AG04450 (cell line): ENCODE measurements around the gene ARHGAP22. TPM values are rescaled to one million over a fixed set of nuclear protein-coding genes. Genes with fewer than 3 reads are reported as not detected.

ENCODE experiments used
- CTCF ChIA-PET: fragments of 300-600, 350-600 bp; formaldehyde crosslinking; extraction: SDS; loops from one replicate; lab custom pipeline; 2022; ENCODE audit warnings: antibody characterized with exemption, inconsistent platforms; lab: Charles Lee
- POLR2A ChIA-PET: fragments of 350-600 bp; formaldehyde crosslinking; extraction: SDS; loops from one replicate; lab custom pipeline; 2021; ENCODE audit warnings: antibody characterized with exemption, inconsistent platforms; lab: Yijun Ruan, JAX
- DNase-seq: peaks from one replicate; pipeline ENCODE4 v3.0.0-alpha.2; 2011; ENCODE audit warnings: low read depth, low spot score
- H3K27ac ChIP-seq: one replicate; pipeline ENCODE4 v1.5.1; 2012; ENCODE audit warnings: low read depth, low read length, control low read depth
- H3K27me3 ChIP-seq: one replicate; pipeline ENCODE4 v1.6.0; 2012; ENCODE audit warnings: low read length; ENCODE audit not compliant: control insufficient read depth, insufficient read depth
- H3K4me3 ChIP-seq: 2 replicates; pipeline ENCODE4 v1.5.1; 2011; ENCODE audit warnings: mild to moderate bottlenecking, low read depth, low read length, control low read depth
- H3K9me3 ChIP-seq: 2 replicates; pipeline ENCODE4 v1.5.1; 2012; ENCODE audit warnings: low read length; ENCODE audit not compliant: control insufficient read depth, insufficient read depth
- CTCF ChIP-seq: IDR thresholded peaks from 2 replicates; pipeline ENCODE4 v1.5.1; 2011; ENCODE audit warnings: low read depth, low read length, control low read depth, inconsistent platforms
- polyA plus RNA-seq: library from polyadenylated mRNA; depleted of rRNA; stranded (reverse); fragments of >200 nt; gene quantifications from 2 replicates; pipeline ENCODE4 v1.2.3, GENCODE V29; 2011

Gene ARHGAP22
- polyA plus RNA-seq, 1 experiment = 8.2 TPM

GRCh38 chr10:48444266-48444665, 160.6 kb downstream of the ARHGAP22 start:
- no peak overlapping the region for H3K27ac ChIP-seq
- no peaks in the 10 kb centered on the region; the same call in 1 of the 2 replicates for H3K9me3 ChIP-seq
- ChIA-PET CTCF (interaction anchor here (1.6 to 2.5 kb wide), 3 partner anchors 62 to 212 kb away, joined by 5 to 19 read pairs (median 6); no protein-coding TSS in a partner anchor), POLR2A (interaction anchor here (1.1 kb wide), 1 partner anchor 80 kb away, joined by 10 read pairs; no protein-coding TSS in a partner anchor)
- H3K4me3 ChIP-seq = no peak overlapping the region
- DNase-seq = no peak
- peak; percentile 39 for TF ChIP-seq CTCF
- H3K27me3 ChIP-seq = no peaks in the 10 kb centered on the region

- no peak overlapping the region for H3K4me3 ChIP-seq
- DNase-seq = no peak
- CTCF ChIA-PET = interaction anchor here (0.9 to 1.5 kb wide), 3 partner anchors 213 to 216 kb away, joined by 3 to 4 read pairs (median 4); no protein-coding TSS in a partner anchor
- POLR2A ChIA-PET = no interaction called here
- TF ChIP-seq CTCF = no peak
- H3K27ac ChIP-seq = no peak overlapping the region
- no peaks in the 10 kb centered on the region; the same call in 1 of the 2 replicates for H3K9me3 ChIP-seq
- no peaks in the 10 kb centered on the region for H3K27me3 ChIP-seq
Observed at GRCh38 chr10:48442809-48443177, 162.1 kb downstream of the ARHGAP22 start.

GRCh38 chr10:48442090-48442808, 162.6 kb downstream of the ARHGAP22 start:
- TF ChIP-seq CTCF = no peak
- Histone ChIP-seq H3K27me3 (no peaks in the 10 kb centered on the region), H3K27ac (no peak overlapping the region), H3K9me3 (no peaks in the 10 kb centered on the region; the same call in 1 of the 2 replicates), H3K4me3 (no peak overlapping the region)
- CTCF ChIA-PET = interaction anchor here (0.9 to 1.5 kb wide), 3 partner anchors 214 to 216 kb away, joined by 3 to 4 read pairs (median 4); no protein-coding TSS in a partner anchor
- POLR2A ChIA-PET = no interaction called here
- no peak for DNase-seq

- DNase-seq = no peak
- Histone ChIP-seq H3K27me3 (no peaks in the 10 kb centered on the region), H3K9me3 (no peaks in the 10 kb centered on the region; the same call in 1 of the 2 replicates), H3K4me3 (no peak overlapping the region), H3K27ac (no peak overlapping the region)
- POLR2A ChIA-PET = no interaction called here
- CTCF ChIA-PET = interaction anchor here (1.0 to 1.3 kb wide), 2 partner anchors 29 to 77 kb away, joined by 3 to 4 read pairs; no protein-coding TSS in a partner anchor
- TF ChIP-seq CTCF = no peak
Observed at GRCh38 chr10:48440771-48441170, 164.1 kb downstream of the ARHGAP22 start.

- no peak for DNase-seq
- POLR2A ChIA-PET = no interaction called here
- CTCF ChIA-PET = interaction anchor here (0.7 to 1.3 kb wide), 4 partner anchors 28 to 218 kb away, joined by 3 read pairs; no protein-coding TSS in a partner anchor
- TF ChIP-seq CTCF = no peak
- Histone ChIP-seq H3K27ac (peak overlapping the region; percentile 52), H3K4me3 (no peak overlapping the region), H3K27me3 (no peaks in the 10 kb centered on the region), H3K9me3 (no peaks in the 10 kb centered on the region; the same call in 1 of the 2 replicates)
Observed at GRCh38 chr10:48439581-48440041, 165.3 kb downstream of the ARHGAP22 start.
